GM12801 (cell line): ENCODE measurements around the gene ANO2.

Source experiments
- CTCF ChIP-seq: IDR thresholded peaks from one replicate; pipeline ENCODE4 v1.5.1; 2011; ENCODE audit warnings: control low read depth; ENCODE audit not compliant: insufficient read length; ENCODE audit errors: extremely low read depth

The ANO2 gene

GRCh38 chr12:5523396-5524115 is 421.5 kb downstream of the ANO2 start:
- no peak for TF ChIP-seq CTCF

GRCh38 chr12:5522432-5523335 is 422.4 kb downstream of the ANO2 start:
- TF ChIP-seq CTCF, result no peak

GRCh38 chr12:5521456-5522325 is 423.4 kb downstream of the ANO2 start:
- TF ChIP-seq CTCF, result no peak

DNA sequence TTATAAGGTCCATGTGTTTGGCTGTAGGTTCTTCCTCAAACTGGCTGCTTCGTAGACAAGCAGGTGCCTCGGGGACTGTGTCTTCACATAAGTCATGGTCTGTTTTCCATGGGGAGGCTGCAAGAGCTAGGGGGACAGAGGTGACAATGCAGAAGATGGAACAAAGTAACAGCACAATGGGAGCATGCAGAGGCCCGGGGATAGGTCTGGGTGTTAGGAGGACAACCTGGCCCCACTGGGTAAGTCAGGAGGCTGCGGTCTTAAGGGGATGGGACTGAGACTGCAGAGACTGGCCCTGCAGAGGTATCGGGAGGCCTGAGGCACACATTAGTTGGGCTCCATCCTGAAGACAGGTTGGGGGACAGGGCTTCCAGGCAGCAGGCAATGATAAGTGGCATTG is 424.2 kb downstream of the ANO2 start:
- no peak for TF ChIP-seq CTCF

DNA sequence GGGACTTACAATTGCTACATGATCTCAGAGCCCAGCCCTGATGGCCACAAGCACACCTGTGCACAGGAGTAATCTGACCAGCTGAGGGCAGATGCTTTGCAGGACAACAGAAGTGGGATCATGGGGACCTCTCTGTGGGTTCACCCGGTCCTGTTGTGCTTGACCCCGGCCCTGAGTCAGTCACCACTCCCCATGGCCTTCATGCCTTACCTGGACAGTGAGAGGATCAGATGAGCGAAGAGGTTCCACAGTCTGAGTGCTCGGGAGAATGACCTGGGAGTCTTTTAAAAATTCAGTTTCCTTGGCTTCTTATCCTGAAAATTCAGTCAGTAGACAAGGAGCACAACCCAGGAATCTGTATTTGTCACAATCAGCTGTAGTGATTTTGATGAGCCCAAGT is 425.0 kb downstream of the ANO2 start:
- no peak for TF ChIP-seq CTCF

GRCh38 chr12:5518584-5519365 is 426.3 kb downstream of the ANO2 start:
- no peak for TF ChIP-seq CTCF
